IPS DF 6.9 (cell line): ENCODE measurements around the gene MDGA2.
"Not testable (repeated sequence)": the region's sequence is repeated elsewhere in the genome, so short reads cannot be mapped to it uniquely, and the experiment has no call there.

ENCODE experiments used
- DNase-seq: peaks from one replicate; pipeline ENCODE4 v3.0.0-alpha.2; 2013; ENCODE audit warnings: low read depth, low spot score
- H3K27ac ChIP-seq: one replicate; pipeline ENCODE4 v1.5.1; 2013; ENCODE audit warnings: low read length, control low read depth
- H3K27me3 ChIP-seq: 2 replicates; pipeline ENCODE4 v1.6.1; 2013; ENCODE audit warnings: mild to moderate bottlenecking, low read length; ENCODE audit not compliant: control insufficient read depth, insufficient read depth
- H3K36me3 ChIP-seq: 2 replicates; pipeline ENCODE4 v1.6.1; 2013; ENCODE audit warnings: low read length; ENCODE audit not compliant: control insufficient read depth, insufficient read depth
- H3K4me1 ChIP-seq: 2 replicates; pipeline ENCODE4 v1.6.1; 2013; ENCODE audit warnings: low read length; ENCODE audit not compliant: control insufficient read depth, insufficient read depth
- H3K4me3 ChIP-seq: 2 replicates; pipeline ENCODE4 v1.5.1; 2013; ENCODE audit warnings: mild to moderate bottlenecking, low read length
- H3K9me3 ChIP-seq: 2 replicates; pipeline ENCODE4 v1.6.1; 2013; ENCODE audit warnings: low read length, inconsistent platforms; ENCODE audit not compliant: control insufficient read depth, insufficient read depth
- whole genome bisulfite sequencing: extraction: QIAGEN DNeasy Blood & Tissue Kit; methylation state at CpG from one replicate; pipeline ENCODE4 v1.1.7; 2013; ENCODE audit warnings: mixed read lengths, missing lambda C conversion rate; ENCODE audit not compliant: insufficient read length, insufficient coverage; 5-methylcytosine and 5-hydroxymethylcytosine counted together

MDGA2 gene

GRCh38 chr14:47008732-47009131, 666.7 kb downstream of the MDGA2 start:
- no peak overlapping the region for H3K4me3 ChIP-seq
- DNase-seq = no peak
- H3K27ac ChIP-seq = no peak overlapping the region
- no CpG with 5 or more reads among the region's 2 CpGs for WGBS
- H3K36me3 ChIP-seq = no peaks in the 10 kb centered on the region
- no peaks in the 10 kb centered on the region for H3K9me3 ChIP-seq
- peaks cover 1% of the 10 kb centered on the region; the same call in 1 of the 2 replicates for H3K4me1 ChIP-seq
- H3K27me3 ChIP-seq = no peaks in the 10 kb centered on the region

- Histone ChIP-seq H3K9me3 (no peaks in the 10 kb centered on the region), H3K27ac (no peak overlapping the region), H3K4me3 (no peak overlapping the region), H3K4me1 (no peaks in the 10 kb centered on the region), H3K36me3 (no peaks in the 10 kb centered on the region), H3K27me3 (no peaks in the 10 kb centered on the region)
- no peak for DNase-seq
- no CpG with 5 or more reads among the region's 1 CpG for WGBS
These were observed 675.7 kb downstream of the MDGA2 start for GRCh38 chr14:46999661-47000060.

GRCh38 chr14:46989566-46989965, 685.8 kb downstream of the MDGA2 start:
- DNase-seq = no peak
- Histone ChIP-seq H3K36me3 (no peaks in the 10 kb centered on the region), H3K4me1 (no peaks in the 10 kb centered on the region), H3K4me3 (no peak overlapping the region), H3K9me3 (no peaks in the 10 kb centered on the region), H3K27ac (no peak overlapping the region), H3K27me3 (no peaks in the 10 kb centered on the region)

- Histone ChIP-seq H3K4me3 (no peak overlapping the region), H3K27me3 (no peaks in the 10 kb centered on the region), H3K9me3 (no peaks in the 10 kb centered on the region), H3K27ac (no peak overlapping the region), H3K36me3 (no peaks in the 10 kb centered on the region), H3K4me1 (no peaks in the 10 kb centered on the region)
- DNase-seq = no peak
- no CpG with 5 or more reads among the region's 4 CpGs for WGBS
These were observed 687.1 kb downstream of the MDGA2 start for GRCh38 chr14:46988312-46988711.

GRCh38 chr14:46985529-46986380, 689.6 kb downstream of the MDGA2 start:
- no peaks in the 10 kb centered on the region for H3K36me3 ChIP-seq
- H3K4me3 ChIP-seq = no peak overlapping the region
- DNase-seq = no peak
- H3K27ac ChIP-seq = no peak overlapping the region
- no peaks in the 10 kb centered on the region for H3K4me1 ChIP-seq
- no peaks in the 10 kb centered on the region for H3K27me3 ChIP-seq
- no peaks in the 10 kb centered on the region for H3K9me3 ChIP-seq
- no CpG with 5 or more reads among the region's 6 CpGs for WGBS

- WGBS = 100% methylated on average over 1 of the region's 2 CpGs
- Histone ChIP-seq H3K4me3 (no peak overlapping the region), H3K9me3 (no peaks in the 10 kb centered on the region), H3K27ac (no peak overlapping the region), H3K36me3 (no peaks in the 10 kb centered on the region), H3K4me1 (no peaks in the 10 kb centered on the region), H3K27me3 (no peaks in the 10 kb centered on the region)
- no peak for DNase-seq
These were observed 702.1 kb downstream of the MDGA2 start for GRCh38 chr14:46973295-46973694.

- WGBS = no CpG with 5 or more reads among the region's 3 CpGs
- Histone ChIP-seq H3K27ac (no peak overlapping the region), H3K27me3 (no peaks in the 10 kb centered on the region), H3K4me1 (no peaks in the 10 kb centered on the region), H3K4me3 (no peak overlapping the region), H3K36me3 (no peaks in the 10 kb centered on the region), H3K9me3 (no peaks in the 10 kb centered on the region)
- DNase-seq = no peak
These were observed 711.0 kb downstream of the MDGA2 start for GRCh38 chr14:46964378-46964777.

DNA sequence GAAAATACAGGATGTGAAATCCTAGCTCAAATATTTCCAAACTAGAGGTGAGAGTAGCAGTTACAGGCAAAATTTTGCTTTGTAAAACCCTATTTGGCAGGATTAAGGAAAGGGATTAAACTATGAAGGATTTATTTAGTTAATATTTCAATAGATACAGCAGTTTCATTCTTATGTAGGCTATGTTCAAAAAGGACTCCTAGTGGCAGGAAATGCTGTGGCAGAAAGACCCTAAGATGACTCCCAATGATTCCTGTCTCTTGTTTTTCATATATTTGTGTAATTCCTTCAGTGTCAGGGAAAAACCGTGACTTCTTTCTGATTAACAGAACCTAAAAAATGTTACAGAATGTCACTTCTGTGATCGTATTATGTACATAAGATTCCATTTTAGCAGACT, 724.3 kb downstream of the MDGA2 start:
- WGBS = no CpG with 5 or more reads among the region's 2 CpGs

GRCh38 chr14:46940611-46941010, 734.8 kb downstream of the MDGA2 start:
- H3K36me3 ChIP-seq = no peaks in the 10 kb centered on the region
- H3K4me3 ChIP-seq = no peak overlapping the region
- no peak for DNase-seq
- H3K4me1 ChIP-seq = no peaks in the 10 kb centered on the region
- H3K9me3 ChIP-seq = no peaks in the 10 kb centered on the region
- no peak overlapping the region for H3K27ac ChIP-seq
- no peaks in the 10 kb centered on the region for H3K27me3 ChIP-seq
- no CpG with 5 or more reads among the region's 5 CpGs for WGBS

More for the DNA sequence above, 724.3 kb downstream of the MDGA2 start:
- H3K27ac ChIP-seq = no peak overlapping the region
- no peaks in the 10 kb centered on the region for H3K9me3 ChIP-seq
- DNase-seq = no peak
- no peak overlapping the region for H3K4me3 ChIP-seq
- no peaks in the 10 kb centered on the region for H3K4me1 ChIP-seq
- H3K36me3 ChIP-seq = no peaks in the 10 kb centered on the region
- H3K27me3 ChIP-seq = no peaks in the 10 kb centered on the region

DNA sequence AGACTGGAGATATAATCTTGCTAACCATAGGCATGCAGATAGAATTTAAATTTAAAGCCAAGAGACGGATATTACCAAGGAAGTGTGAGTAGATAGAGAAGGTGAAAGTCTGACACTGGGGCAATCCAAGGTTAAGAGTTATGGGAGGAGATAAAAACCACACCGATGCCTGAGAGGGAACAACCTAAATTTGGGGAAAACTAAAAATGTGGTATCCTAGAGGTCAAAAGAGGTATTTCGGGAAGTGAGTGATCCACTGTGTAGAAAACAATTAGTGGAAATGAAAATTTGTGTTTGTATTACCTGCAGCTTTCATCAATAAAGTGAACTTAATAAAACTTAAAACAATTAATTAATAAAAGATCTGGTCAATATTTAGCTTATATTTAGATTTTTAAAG, 754.9 kb downstream of the MDGA2 start:
- Histone ChIP-seq H3K4me1 (no peaks in the 10 kb centered on the region), H3K36me3 (no peaks in the 10 kb centered on the region), H3K27me3 (no peaks in the 10 kb centered on the region), H3K4me3 (no peak overlapping the region), H3K27ac (no peak overlapping the region), H3K9me3 (no peaks in the 10 kb centered on the region)
- WGBS = no CpG with 5 or more reads among the region's 3 CpGs
- no peak for DNase-seq

DNA sequence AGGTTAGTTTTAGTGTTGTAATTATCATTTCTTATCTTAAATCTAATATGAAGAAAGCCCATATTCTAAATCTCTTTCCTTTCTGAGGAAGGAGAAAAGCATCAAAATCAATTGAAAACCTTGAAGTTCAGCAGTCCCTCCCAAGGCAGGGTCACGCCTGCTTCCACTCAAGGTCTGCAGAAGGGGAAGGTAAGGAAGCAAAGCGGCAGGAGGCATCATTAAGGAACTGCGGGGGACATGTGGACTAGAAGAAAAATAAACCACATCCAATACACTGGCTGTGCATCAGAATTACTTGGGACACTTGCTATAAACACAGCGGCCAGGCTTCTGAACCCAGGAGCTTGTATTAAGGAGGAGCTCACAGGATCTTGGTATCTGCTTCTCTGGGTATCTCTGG, 759.9 kb downstream of the MDGA2 start:
- not testable (repeated sequence) for H3K27ac ChIP-seq, DNase-seq, H3K4me3 ChIP-seq, H3K9me3 ChIP-seq, H3K27me3 ChIP-seq, H3K36me3 ChIP-seq, H3K4me1 ChIP-seq
- no CpG with 5 or more reads among the region's 4 CpGs for WGBS
